Retina (tissue), 1 donor: ENCODE measurements around the gene FMNL2.
A peak's percentile ranks its signal among the peaks of the same experiment; 100 is the strongest.

Source experiments
- DNase-seq: peaks from one replicate; pipeline ENCODE4 v3.0.0-alpha.2; 2016

The FMNL2 gene

DNA sequence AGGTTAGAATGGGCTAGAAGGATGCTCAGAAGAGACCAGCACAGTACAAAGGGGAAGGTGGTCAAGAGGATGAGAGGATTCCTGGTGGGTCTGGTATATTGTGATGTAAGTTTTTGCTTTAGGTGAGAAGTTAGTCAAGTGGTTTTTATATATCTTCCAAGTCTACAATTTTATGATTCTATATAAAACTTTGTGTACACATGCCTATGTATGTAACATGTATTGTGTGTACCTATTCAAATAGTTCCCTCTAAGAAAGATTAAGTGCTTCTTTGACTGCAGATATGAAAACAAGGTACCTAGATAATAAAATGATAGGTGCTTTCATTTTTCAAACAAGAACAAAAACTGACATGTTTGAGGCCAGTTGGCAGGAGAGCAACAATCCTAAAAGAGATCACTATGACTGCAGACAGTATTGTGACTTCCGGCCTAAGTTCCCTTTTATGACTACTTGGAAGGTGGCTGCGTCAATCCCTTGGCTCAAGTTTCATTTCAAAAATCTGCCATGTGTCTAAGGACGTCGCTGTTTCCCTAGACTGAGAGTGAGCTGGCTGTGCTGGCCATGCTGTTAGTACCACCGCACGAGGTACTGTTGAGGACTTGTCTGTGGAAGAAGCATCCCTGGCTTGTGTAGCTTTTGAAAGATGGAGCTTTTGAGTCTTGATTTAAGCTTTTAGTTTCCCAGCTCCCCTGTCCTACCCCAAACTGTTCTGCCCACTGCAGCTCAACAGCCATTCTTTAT is 259.2 kb downstream of the FMNL2 start:
- no peak for DNase-seq

DNA sequence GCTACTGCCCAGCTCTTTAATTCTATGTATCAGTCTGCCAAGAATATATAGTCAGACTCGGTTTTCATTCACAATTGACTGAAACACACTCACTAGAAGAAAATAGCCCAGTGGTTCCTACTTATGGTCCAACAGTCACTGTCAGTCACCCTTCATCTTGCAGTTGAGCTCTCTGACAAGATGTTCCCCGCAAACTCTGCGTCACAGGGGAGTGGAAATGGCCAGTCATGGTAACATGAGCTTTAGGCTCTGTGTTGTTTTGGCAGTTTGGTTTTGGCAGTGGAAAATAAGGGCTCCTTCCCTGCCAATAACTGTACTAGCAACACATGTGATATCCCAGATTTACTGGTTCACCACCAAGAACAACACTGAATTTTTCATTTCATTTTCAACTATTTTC is 259.8 kb downstream of the FMNL2 start:
- no peak for DNase-seq

DNA sequence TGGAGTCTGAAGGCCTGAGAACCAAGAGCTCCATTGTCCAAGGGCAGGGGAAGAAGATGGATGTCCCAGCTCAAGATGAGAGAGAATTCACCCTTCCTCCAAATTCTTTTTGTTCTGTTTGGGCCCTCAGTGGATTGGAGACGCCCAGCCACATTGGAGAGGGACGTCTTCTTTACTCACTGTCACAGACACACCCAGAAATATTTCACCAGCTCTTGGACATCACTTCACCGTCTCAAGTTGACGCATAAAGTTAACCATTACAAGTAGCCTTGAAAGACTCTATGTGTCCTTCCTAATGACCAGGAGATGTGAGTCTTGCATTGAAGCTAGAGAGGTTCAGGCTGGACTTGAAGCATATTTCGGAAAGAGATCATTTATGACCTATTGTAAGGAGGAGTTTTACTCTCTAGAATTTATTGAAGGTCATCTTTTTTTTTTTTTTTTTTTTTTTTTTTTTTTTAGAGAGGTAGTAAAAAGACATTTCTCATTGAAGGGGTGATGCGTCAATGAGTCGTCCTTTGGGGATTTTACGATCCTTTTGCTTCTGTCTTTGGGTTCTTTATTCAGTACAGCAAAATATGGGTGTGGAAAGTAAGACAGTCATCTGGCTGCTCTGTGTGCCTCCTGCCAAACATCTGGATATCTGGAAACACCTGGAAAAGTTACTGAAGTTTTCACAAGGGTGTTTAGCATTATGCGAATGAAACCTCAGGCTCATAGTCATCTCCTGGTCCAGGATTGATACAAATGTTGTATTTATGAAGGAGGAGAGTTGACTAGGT is 264.2 kb downstream of the FMNL2 start:
- DNase-seq, result no peak

DNA sequence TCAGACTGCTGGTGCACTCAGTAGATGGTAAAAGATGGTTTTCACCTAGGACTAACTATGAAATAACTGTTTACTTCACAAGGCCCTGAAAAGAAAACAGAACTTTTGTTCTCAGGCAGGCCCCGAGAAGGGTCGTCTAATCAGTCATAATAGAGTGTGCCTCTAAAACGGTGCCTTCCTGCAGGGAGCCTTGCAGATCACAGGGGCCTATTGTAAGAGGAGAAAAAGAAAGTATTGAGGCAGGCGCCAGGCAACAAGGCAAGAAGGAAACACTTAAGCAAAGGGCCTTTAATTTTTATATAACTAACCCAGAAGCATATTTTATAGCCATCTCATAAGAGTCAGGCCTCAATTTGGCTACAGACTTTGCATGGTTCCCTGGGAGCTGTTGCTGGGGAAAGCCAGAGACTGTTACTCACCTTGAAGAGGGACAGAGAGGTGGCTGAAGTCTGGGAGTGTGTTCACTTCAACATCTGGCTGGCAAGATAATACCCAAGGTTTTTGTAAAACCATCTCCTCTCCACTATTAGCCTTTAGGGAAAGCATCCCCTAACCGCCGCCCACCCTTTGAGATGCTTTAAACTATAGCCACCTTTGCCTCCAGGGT is 265.2 kb downstream of the FMNL2 start:
- peak; percentile 36 for DNase-seq

DNA sequence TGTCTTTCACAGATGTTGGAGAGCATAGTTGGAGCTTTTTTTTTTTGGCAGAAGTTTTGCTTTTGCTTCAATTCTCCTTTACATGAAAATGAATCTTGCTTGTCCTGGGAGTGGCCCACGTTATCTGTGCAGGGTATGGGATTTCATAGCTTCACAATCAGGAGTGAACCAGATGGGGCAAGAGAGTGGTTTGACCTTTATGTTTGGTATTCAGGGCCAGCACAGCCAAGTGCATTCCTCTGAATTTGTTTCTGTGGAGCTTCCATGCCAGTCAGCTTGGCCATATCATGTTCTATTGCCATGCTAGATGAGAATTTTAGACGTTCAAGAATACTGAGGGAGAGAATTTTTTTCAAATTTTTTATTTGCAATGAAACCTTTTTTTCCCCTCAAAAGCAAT is 265.7 kb downstream of the FMNL2 start:
- no peak for DNase-seq

DNA sequence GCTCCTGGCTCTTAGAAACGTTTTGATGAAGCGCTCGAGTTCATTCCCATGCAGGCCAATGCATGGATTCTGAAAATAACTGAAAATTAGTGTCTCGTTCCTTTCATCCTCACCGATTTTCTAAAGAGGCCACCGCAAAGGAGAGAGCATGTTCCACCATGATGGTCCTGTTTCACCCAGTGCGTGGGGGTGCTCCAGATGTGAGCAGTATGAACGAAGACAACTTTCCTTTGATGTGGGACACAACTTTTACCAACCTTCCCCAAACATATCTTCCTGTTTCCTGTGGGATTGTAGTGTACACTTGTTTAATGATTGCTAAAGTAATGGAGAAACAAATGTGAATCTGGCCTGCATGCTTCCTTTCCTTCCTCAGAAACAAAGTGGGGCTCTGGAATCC is 267.8 kb downstream of the FMNL2 start:
- DNase-seq, result no peak

DNA sequence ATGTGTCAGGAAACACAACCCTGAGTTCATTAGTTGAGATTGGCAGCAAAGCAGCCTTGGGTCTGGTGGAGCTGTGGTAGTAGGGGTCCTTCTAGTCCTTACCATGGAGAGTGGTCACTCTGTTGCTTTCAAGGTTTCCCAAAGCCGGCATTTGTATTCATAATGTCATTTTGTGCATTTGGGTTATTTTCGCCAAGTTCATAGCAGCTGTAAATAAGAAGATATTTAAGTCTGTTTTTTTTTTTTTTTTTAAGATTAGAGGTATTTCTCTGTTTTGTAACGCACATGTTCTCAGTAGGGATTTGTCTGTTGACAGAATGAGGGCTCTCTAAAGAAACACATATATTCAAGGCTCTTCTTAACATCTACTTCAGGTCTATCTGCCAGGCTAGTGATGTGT is 268.2 kb downstream of the FMNL2 start:
- no peak for DNase-seq

DNA sequence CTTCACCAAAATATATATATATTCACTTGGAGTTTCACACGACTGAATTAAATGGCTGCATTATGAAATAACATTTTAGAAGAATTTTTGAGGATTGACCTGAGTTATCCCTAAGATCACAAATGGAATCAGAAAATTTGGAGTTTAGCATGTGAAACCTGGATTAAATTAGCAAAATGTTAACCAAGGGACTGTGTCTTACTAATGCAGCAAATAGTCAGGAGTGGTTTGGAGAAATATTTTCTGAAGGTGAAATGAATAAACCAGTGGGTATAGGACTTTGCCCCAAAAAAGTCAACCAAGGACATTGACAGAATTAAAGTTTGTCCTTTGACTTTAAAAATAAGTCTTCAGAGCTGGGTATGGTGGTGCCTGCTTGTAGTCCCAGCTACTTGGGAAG is 271.1 kb downstream of the FMNL2 start:
- DNase-seq, result no peak

DNA sequence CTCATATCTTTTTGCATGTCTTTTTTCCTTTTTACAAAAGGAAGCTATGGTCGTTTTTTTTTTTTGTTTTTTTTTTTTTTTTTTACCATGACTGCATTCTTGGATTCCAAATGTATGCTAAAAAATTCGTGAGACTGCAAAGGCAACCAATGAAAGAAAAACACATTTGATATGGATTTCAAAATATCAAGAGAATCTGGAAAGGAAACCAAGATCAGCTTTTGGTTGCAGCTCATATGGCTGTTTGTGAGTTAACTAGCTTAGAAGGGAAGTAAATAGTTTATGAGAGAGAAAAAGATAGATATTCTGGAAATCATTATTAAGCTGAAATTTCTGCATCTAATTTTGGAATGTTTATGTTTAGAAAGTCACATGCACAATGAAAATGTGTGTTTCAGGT is 272.0 kb downstream of the FMNL2 start:
- no peak for DNase-seq

DNA sequence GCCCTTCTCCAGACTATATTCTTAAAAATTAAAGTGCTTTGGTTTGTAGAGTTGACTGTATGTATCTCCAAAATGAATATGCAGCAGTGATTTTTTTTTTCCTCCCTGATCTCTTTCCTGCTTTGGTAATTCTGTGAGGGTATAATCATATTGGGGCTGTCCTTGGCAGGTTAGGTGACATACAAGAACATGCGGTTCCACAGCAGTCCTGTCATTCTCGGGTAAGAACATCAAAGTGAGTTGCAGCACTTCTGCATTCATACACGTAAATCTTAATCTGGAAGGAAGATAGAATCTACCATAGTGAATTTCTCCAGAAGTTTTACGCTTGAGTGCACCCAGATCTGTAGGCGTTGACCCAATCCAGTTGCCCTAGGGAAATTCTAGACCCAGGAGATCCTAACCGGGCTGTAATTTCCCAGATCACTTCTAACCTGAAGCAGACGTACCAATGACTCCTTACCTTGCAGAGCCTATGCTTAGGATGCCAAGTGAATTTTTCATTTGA is 272.9 kb downstream of the FMNL2 start:
- no peak for DNase-seq

DNA sequence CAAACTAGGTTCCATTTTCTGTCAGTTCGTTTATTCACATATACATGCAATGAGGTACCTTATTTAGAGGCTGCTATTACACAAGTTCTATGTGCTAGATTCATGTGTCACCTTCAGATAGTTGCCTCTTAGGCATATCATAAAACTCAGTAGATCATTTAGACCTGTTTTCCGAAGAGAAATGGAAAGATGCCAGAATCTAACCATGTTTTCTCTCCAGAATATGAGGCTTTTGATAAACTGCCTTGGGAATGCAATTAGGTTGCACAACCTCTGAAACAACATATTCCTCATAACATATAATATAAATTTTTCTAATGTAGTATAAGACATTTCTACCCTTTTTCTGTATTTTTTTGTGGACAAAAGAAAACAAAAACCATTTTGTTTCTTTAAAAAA is 274.2 kb downstream of the FMNL2 start:
- DNase-seq, result no peak

DNA sequence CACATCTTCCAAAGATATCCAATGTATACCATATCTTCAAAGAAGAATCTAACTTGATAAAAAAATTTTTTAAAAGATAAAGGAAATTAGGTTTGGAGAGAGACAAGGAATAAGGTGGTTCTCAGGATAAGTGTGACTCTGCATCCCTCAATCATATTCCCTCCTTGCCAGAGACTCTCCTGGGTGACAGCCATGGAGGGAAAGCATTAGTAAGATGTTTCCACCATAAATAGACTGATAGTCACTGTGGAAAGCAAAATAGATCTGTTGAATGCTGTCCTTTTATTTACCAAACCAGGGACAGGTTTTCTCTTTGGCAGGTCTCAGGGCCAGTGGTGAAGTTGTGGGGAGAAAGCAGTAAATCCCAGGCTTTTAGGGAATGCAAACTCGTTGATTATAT is 274.7 kb downstream of the FMNL2 start:
- no peak for DNase-seq

DNA sequence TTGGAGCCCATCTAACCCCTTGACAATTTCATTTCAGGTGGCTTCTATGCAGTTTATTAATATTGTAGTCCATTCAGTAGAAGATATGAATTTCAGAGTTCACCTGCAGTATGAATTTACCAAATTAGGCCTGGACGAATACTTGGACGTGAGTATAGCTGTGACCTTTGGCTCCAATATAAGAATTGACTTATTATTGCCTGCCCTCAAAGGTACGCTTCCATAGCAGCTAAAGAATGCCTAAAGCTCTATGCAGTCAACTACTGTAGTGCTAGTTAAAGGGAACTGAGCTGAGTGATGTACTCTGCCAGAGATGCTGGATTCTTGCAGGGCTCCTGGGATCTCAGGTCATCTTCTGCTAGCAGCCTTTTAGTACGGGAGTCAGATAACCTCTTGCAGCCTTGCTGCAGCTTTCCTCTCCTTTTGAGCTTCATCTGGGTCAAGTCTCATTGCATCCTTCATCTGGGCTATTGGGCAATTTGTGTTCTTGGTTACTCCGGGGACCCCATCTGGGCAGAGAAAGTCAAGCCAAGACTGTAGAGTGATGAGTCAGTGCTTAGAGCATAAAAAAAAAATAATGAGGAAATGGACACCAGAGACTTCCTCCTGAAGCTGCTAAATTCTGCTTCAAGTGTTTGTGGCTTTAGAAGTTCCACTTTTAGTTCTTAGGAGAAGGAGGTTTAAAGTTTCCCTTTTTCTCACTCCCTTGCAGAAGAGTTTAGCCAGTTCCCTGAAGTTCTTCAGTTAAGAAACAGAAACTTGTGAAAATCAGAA is 276.7 kb downstream of the FMNL2 start:
- no peak for DNase-seq

DNA sequence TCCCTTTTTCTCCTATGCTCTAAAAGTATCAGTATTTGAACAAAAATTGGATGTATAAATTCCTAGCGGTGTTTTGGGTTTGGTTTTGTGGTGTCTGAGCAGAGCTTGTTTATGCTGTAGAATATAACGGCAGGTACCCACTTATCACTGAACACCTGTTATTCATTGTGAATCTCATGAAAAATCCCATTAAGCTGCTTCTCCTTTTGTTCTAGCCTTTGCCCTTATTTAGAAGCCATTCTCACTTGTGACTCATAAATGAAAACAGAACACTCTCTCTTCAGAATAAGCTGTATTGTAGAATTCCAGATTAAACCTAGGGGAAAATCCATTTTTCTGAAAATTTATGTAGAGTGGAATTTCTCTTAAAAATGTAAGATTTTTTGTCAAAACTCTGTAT is 278.3 kb downstream of the FMNL2 start:
- DNase-seq, result no peak

DNA sequence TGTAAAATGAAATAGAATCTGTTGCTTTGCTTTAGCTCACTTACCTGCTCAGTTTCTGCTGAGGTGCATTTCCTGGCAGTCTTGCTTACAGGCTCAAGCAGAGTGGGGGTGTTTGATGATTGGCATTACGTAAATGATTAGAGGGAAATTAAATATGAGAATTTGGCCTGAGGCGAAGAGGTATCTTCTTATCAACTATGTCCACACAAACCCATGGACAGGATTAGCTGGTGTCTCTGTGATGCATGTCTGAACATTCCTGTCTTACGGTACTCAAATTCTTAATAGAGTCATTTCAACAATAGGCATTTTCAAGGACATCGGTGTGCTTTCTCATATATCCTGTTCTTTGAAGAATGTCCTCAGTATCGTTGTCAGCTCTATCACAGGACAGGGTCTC is 280.2 kb downstream of the FMNL2 start:
- no peak for DNase-seq

DNA sequence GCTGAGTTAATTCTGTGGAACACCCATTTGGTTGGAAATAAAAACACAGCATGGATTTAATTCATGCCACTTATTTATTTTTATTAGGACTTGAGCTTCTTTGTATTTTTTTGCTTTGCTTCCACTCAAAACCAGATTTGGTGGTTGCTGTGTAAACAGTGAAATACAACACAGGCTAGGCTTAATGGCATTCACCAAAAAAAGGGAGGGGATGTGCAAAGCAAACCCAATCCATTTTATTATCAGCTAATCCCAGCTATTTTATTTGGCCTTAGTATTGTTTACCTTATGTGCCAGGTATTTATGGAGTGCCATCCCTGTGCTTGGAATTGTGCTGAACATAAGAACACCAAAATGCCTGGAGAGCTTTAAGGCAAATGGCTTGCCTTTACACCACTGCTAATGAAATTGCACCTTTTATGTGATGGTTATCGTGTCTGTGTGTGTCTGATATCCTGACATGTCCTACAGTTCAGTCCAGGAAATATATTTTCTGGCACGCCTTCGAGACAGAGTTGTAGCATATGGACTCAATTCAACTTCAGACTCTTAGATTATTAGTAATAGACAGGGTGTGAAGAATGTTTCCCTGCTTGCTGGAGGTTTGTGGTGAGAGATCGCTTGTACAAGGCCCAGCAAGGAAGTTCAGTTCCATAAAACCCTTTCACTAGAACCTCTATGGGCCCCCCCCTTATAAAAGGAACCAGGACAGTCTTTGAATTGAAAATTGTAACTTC is 282.6 kb downstream of the FMNL2 start:
- DNase-seq, result no peak

DNA sequence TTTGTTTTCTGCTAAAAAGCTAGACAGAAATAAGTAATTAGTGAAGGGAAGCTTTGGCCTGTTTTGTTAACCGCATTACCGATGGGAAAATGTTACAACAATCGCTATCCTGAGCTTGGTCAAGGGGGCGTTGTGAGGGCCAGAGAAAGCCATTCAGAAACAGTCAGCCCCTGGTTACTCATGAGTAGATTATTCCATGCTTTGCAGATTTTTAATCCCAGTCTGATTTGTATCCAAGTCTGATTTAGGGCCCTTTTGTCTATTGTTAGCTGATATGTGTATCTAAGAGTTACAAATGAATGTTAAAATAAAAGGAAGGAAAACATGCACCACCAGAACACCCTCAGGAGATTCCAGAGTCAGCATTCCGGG is 283.2 kb downstream of the FMNL2 start:
- no peak for DNase-seq

DNA sequence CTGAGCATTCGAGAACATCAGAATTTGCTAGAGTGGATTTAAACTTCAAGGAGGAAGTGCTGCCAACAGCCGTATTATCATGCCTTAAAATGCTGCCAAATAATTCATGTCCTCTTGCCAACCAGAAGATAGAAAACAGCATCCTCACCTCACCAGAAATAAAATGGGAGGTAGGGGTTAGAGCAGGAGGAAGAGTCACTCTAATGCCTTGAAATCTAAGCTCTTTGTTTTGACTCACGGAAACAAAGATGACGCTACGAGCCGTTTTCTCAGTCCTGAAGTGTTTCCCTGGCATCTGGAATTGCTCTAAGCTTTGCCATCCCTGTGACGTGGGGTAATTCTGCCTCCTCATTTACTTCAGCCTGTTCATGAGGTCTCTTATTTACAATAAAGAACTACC is 285.2 kb downstream of the FMNL2 start:
- DNase-seq, result no peak

DNA sequence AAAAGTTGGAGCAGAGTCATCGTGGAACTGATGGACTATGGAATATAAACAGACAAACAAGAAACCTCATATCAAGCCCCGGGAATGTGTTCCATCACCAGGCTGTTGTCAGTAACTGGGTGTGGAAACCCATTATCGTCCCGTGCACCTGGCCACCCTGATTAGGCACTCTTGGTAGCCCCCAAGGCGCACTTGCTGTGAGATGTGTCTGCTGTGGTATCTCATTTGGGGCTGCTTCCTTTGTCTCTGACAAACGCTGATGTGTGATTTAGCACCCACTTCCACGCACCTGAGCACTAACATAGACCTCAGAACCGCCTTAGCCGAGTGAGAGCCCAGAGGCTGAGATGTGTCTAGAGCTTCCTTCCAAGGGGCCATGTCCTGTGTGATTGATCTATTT is 286.0 kb downstream of the FMNL2 start:
- DNase-seq, result no peak

DNA sequence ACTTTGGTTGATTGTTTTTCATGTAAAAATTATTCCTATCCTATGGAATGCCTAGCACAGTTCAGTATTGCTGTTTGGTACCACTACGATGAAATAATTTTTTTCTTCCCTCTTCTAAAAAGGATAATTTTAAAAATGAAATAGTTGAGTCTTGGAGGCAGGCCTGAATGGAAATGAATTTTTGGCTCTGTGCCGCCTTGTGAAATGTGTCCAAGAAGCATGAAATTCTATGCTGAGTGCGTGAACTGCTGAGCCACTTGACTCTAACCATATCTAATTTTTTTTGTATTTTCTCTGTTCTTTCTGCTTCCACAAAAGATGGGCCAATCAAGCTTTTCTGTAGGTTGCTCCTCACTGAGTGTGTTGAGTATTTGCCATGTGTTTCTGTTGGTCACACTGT is 287.2 kb downstream of the FMNL2 start:
- DNase-seq, result no peak

DNA sequence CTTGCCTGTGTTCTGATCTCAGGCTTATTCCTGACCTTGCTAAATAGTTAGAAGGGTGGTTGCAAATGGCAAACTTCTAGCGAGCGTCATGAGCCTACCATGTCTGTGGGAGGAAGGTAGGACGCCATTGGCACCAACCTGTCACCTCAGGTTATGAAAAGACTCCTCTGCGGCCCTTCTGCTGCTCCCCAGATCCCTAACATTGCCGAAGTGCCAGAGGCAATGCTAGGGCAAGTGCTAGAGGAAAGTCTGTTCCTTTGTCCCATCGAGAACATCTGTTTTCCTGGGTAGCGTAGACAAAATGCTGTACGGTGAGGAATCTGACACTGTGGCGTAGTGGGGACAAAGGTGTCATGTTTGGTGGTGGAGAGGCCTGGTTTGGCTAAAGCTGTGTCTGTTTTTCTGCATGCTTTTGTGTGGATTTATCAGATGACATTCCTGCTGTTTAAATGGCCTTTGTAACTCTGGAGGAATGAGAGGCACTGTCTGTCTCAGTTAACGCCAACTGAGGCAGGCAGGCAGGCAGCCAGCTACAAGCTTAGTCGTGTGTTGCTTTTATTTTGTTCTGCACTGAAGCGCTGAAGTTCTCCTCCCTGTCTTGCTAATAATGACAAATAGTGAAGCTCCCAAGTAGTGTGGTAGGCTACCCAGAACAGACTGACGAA is 288.2 kb downstream of the FMNL2 start:
- DNase-seq, result no peak

DNA sequence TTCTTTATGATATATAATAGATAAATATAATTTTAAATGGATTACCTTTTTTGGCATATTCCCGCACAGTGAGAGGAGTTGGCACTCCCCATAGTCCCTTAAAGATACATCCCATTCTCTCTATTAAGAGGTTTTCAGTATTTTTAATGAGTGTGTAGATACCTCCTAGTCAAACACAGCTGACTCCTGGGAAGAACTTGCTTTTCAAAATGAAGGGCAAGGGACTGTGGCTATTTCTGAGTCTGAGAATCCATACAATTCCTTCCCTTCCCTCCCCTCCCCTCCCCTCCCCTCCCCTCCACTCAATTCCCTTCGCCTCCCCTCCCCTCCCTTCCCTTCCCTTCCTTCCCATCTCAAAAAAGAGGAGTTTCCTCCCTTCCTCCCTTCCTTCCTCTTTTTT is 288.8 kb downstream of the FMNL2 start:
- no peak for DNase-seq
